ENCODE measurements around the gene SSU72. TPM values are rescaled to one million over a fixed set of nuclear protein-coding genes. Genes with fewer than 3 reads are reported as not detected.

Gene SSU72
- total RNA-seq, 1 experiment from 2014 or later, result 217 TPM

DNA sequence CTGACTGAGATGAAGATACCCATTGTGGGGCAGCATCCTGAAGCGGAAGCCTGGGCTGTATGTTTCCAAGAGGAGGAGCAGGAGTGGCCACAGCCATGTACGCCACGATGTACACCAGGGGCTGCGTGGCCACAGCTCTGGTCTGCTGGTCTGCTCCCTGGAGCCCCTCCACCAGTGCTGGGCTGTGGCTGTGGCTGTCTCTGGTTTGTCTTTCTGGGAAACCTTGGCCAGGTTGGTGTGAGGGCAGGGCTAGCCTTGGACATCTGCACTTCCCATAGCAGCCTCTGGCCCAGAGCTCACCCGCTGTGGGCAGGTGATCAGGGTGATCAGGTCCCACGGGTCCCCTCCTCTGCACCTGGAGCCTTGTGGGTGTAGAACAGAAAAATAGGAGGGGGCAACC is 43.3 kb upstream of the SSU72 start:
- POLR2A ChIA-PET, result interaction anchor here (0.6 kb wide), 1 partner anchor 63 kb away, joined by 13 read pairs; no protein-coding TSS in a partner anchor
- TF ChIP-seq SIN3A (IDR thresholded peaks at IDR 0.05; ENCODE audit: borderline replicate concordance, insufficient read depth, low read depth, low read length) (no peak), TCF7L2 (IDR thresholded peaks at IDR 0.05; ENCODE audit: low read depth, low read length) (no peak), POLR2AphosphoS5 (IDR thresholded peaks at IDR 0.05; ENCODE audit: low read depth, low read length) (no peak)
- TF ChIP-seq, protein P1, sequence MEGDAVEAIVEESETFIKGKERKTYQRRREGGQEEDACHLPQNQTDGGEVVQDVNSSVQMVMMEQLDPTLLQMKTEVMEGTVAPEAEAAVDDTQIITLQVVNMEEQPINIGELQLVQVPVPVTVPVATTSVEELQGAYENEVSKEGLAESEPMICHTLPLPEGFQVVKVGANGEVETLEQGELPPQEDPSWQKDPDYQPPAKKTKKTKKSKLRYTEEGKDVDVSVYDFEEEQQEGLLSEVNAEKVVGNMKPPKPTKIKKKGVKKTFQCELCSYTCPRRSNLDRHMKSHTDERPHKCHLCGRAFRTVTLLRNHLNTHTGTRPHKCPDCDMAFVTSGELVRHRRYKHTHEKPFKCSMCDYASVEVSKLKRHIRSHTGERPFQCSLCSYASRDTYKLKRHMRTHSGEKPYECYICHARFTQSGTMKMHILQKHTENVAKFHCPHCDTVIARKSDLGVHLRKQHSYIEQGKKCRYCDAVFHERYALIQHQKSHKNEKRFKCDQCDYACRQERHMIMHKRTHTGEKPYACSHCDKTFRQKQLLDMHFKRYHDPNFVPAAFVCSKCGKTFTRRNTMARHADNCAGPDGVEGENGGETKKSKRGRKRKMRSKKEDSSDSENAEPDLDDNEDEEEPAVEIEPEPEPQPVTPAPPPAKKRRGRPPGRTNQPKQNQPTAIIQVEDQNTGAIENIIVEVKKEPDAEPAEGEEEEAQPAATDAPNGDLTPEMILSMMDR (IDR thresholded peaks at IDR 0.05), result no peak
- TF ChIP-seq, protein P2, sequence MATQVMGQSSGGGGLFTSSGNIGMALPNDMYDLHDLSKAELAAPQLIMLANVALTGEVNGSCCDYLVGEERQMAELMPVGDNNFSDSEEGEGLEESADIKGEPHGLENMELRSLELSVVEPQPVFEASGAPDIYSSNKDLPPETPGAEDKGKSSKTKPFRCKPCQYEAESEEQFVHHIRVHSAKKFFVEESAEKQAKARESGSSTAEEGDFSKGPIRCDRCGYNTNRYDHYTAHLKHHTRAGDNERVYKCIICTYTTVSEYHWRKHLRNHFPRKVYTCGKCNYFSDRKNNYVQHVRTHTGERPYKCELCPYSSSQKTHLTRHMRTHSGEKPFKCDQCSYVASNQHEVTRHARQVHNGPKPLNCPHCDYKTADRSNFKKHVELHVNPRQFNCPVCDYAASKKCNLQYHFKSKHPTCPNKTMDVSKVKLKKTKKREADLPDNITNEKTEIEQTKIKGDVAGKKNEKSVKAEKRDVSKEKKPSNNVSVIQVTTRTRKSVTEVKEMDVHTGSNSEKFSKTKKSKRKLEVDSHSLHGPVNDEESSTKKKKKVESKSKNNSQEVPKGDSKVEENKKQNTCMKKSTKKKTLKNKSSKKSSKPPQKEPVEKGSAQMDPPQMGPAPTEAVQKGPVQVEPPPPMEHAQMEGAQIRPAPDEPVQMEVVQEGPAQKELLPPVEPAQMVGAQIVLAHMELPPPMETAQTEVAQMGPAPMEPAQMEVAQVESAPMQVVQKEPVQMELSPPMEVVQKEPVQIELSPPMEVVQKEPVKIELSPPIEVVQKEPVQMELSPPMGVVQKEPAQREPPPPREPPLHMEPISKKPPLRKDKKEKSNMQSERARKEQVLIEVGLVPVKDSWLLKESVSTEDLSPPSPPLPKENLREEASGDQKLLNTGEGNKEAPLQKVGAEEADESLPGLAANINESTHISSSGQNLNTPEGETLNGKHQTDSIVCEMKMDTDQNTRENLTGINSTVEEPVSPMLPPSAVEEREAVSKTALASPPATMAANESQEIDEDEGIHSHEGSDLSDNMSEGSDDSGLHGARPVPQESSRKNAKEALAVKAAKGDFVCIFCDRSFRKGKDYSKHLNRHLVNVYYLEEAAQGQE (IDR thresholded peaks at IDR 0.05; ENCODE audit: insufficient read depth in 1 of 2, low read depth in 2 of 2, low read length in 1 of 2), result no peak
- H3K9me3 ChIP-seq (ENCODE audit: control insufficient read depth, insufficient read depth, low read depth, low read length), result no peaks in the 10 kb centered on the region
- no peaks in the 10 kb centered on the region for H3K36me3 ChIP-seq (ENCODE audit: control insufficient read depth, insufficient read depth, low read length)
- in situ Hi-C loops (cut with HindIII; ENCODE audit: low pct_unique_long_range_greater_than_20kb, low sequenced_read_pairs), result no loop called here
- ATAC-seq (no peak), DNase-seq (ENCODE audit: low read depth, low spot score) (no peak)
- no TSS peak for BruUV-seq (replicated peaks)
- intact Hi-C loops (cut with micrococcal nuclease; ENCODE audit: unreplicated experiment), result no loop called here
- no peak overlapping the region for H3K4me3 ChIP-seq (ENCODE audit: low read depth in 2 of 2, low read length in 2 of 2)
- H3K4me1 ChIP-seq (ENCODE audit: control insufficient read depth, insufficient read depth, low read length), result peaks cover 20% of the 10 kb centered on the region
- CTCF ChIA-PET, result no interaction called here
- no peak overlapping the region for H3K27ac ChIP-seq (ENCODE audit: low read length)
- no peaks in the 10 kb centered on the region for H3K27me3 ChIP-seq (ENCODE audit: control insufficient read depth, insufficient read depth, low read length)

DNA sequence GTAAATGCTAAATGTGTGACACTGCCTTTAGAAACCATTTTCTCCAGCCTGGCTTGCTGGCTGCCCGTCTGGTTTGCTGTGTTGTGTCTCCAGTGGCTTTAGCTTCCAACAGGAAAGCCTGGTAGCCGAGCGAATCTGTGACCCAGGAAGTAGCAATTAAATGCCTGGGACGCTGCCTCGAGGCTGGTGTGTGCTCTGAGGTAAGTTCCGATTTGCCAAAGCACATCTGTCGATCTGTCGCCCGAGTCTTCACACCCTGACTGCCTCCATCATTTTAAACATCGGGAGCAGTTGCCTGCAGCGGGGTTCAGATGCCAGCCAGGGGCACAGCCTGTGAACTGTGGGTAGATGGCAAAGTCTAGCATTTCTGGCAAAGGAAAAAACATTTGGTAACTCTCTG is 42.9 kb upstream of the SSU72 start:
- ChIA-PET POLR2A (interaction anchor here (0.6 kb wide), 1 partner anchor 63 kb away, joined by 13 read pairs; no protein-coding TSS in a partner anchor), CTCF (no interaction called here)
- Histone ChIP-seq H3K27ac (ENCODE audit: low read length) (no peak overlapping the region), H3K36me3 (ENCODE audit: control insufficient read depth, insufficient read depth, low read length) (no peaks in the 10 kb centered on the region), H3K9me3 (ENCODE audit: control insufficient read depth, insufficient read depth, low read depth, low read length) (no peaks in the 10 kb centered on the region), H3K4me3 (ENCODE audit: low read depth in 2 of 2, low read length in 2 of 2) (no peak overlapping the region; a peak in 1 of 4 replicates), H3K27me3 (ENCODE audit: control insufficient read depth, insufficient read depth, low read length) (no peaks in the 10 kb centered on the region), H3K4me1 (ENCODE audit: control insufficient read depth, insufficient read depth, low read length) (peaks cover 20% of the 10 kb centered on the region)
- BruUV-seq (replicated peaks), result TSS peak; percentile 80
- intact Hi-C loops (cut with micrococcal nuclease; ENCODE audit: unreplicated experiment) (no loop called here), in situ Hi-C loops (cut with HindIII; ENCODE audit: low pct_unique_long_range_greater_than_20kb, low sequenced_read_pairs) (no loop called here)
- DNase-seq (ENCODE audit: low read depth, low spot score) (no peak), ATAC-seq (no peak)
- TF ChIP-seq SIN3A (IDR thresholded peaks at IDR 0.05; ENCODE audit: borderline replicate concordance, insufficient read depth, low read depth, low read length) (no peak), POLR2AphosphoS5 (IDR thresholded peaks at IDR 0.05; ENCODE audit: low read depth, low read length) (no peak), TCF7L2 (IDR thresholded peaks at IDR 0.05; ENCODE audit: low read depth, low read length) (no peak)
- TF ChIP-seq, protein P1 (IDR thresholded peaks at IDR 0.05), result no peak
- TF ChIP-seq, protein P2 (IDR thresholded peaks at IDR 0.05; ENCODE audit: insufficient read depth in 1 of 2, low read depth in 2 of 2, low read length in 1 of 2), result no peak

Data from Panc1 (cell line).